MV-4-11 (cell line): ENCODE data around the gene SPIB.
A peak's percentile ranks its signal among the peaks of the same experiment; 100 is the strongest.

ENCODE experiments used
- DNase-seq: peaks from one replicate; lab custom pipeline; 2025; lab: John Stamatoyannopoulos, UW

Gene SPIB

DNA sequence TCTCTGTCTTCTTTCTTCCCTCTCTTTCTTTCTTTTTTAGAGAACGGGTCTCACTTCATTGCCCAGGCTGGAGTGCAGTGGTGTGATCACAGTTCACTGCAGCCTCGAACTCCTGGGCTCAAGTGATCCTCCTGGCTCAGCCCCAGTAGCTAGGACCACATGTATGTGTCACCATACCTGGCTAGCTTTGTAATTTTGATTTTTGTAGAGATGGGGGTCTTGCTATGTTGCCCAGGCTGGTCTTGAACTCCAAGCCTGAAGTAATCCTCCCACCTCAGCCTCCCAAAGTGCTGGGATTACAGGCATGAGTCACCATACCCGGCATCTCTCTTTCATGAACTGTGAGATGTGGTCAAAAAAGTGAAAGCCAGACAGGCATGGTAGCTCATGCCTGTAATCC lies 54.6 kb downstream of the SPIB start:
- DNase-seq: peak; percentile 17

DNA sequence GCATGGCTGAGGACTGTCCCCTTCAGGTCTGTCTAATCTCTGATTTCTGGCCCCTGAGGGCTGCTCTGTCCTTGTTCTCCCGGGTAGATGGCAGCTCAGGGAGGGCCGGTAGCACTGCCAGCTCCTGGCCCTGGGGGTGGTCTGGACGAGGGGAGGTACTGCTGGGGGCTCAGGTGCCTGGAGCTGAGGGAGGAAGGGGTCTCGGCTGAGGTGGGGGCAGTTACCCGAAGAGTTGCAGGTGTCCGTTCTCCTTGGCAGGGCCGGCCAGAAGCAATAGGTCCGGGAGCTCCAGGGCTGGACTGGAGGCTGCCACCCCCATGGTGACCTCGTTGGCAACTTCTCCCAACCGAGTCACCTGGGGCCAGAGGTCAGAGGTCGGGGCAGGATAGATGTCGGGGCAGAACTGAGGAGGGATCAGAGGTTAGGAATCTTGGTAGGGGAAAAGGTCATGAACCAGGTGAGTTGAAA lies 56.4 kb downstream of the SPIB start:
- no peak for DNase-seq

DNA sequence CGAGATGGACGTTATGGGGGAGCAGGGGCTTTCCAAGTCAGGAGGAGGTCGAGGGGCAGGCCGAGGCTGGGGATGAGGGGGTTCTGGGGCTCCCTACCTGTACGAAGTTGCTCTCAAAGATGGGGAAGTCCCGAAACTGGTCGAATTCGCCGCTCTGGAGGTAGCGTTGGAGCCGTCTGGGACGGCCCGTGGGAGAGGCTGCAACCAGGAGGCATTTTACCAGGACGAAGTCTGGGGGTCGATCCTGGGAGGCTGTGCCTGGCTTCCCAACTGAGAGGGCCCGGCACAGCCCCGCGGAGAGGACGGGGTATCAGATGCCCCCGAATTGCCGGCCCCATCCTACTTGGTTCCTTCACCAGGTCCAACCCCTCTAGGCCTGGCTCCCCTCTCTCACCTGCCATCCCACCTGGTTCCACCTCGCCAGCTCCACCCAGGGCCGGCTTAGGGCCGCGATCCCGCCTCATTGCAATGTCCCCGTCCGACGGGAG lies 57.0 kb downstream of the SPIB start:
- no peak for DNase-seq

DNA sequence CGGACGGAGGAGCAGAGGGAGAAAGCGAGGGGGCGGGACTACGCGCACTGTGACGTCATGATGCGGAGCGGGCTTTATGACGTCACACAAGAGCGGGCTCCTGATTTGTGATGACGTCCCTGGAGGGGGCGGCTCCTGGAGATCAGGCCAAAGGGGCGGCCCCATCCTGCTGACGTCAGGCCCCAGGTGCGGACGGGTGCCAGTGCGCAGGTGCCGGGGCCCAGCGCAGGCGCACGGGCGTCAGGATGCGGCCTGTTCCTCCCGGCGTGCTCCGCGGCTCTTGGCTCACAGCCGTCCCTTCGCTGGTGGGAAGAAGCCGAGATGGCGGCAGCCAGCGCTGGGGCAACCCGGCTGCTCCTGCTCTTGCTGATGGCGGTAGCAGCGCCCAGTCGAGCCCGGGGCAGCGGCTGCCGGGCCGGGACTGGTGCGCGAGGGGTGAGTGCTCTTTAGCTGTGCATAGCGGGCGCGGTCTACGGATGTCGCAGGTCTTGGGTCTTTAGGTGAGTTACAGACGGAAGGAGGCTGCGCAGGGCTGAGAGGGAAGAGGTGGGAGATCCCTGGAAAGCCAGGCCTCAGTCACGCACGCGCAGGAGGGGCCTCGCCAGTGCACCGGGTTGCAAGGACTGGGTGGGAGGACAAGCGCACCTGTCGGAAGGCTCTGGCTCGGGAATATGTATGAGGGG lies 57.6 kb downstream of the SPIB start, which contains the start of the genes EMC10 and GARIN5A:
EMC10 (plus strand) TSS at position 284 of the 683 bp plus-strand sequence; CDS start at position 322, 38 bp downstream.
GARIN5A (minus strand) TSS at position 625 of the 683 bp plus-strand sequence; CDS start at position 165, 460 bp downstream.
- peak; percentile 90 for DNase-seq

DNA sequence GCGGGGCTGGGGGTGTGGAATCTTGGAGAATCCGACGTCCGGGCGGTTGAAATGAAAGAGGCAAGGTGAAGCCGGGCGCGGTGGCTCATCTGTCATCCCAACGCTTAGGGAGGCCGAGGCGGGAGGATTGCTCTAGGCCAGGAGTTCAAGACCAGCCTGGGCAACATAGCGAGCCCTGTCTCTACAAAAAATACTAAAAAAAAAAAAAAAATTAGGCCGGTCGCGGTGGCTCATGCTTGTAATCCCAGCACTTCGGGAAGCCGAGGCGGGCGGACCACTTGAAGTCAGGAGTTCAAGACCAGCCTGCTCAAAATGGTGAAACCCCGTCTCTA lies 58.1 kb downstream of the SPIB start:
- DNase-seq: no peak

DNA sequence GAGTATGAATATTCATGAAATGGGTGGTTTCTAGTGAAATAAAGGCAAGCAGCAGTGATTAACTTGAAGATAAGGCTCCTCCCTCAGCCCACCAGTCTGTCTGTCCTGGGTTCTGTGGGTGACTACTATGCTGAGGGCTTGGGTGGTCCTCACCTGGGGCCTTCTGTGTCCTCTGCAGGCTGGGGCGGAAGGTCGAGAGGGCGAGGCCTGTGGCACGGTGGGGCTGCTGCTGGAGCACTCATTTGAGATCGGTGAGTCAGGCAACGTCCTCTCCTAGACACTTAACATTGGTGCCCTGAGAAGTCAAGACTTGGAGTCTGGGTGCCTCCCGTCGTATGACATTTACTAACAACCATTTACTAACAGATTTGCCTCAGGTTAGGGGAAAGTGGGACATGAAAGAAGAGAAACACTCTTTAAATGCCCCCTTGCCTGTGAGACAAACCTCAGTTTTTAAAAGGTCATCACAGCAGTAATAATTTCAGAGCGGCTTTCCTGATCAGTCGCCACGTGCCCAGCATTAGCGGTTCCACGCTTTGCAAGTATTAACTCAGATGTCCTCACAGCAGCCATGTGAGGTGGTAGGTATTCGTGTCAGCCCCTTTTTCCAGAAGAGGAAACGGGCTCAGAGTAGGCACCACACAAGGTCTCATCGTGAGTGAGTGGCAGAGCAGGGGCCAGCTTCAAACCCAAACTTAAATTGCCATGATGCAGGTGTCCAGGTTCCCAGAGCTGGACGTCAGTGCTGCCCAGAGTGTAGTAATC lies 59.2 kb downstream of the SPIB start:
- no peak for DNase-seq

DNA sequence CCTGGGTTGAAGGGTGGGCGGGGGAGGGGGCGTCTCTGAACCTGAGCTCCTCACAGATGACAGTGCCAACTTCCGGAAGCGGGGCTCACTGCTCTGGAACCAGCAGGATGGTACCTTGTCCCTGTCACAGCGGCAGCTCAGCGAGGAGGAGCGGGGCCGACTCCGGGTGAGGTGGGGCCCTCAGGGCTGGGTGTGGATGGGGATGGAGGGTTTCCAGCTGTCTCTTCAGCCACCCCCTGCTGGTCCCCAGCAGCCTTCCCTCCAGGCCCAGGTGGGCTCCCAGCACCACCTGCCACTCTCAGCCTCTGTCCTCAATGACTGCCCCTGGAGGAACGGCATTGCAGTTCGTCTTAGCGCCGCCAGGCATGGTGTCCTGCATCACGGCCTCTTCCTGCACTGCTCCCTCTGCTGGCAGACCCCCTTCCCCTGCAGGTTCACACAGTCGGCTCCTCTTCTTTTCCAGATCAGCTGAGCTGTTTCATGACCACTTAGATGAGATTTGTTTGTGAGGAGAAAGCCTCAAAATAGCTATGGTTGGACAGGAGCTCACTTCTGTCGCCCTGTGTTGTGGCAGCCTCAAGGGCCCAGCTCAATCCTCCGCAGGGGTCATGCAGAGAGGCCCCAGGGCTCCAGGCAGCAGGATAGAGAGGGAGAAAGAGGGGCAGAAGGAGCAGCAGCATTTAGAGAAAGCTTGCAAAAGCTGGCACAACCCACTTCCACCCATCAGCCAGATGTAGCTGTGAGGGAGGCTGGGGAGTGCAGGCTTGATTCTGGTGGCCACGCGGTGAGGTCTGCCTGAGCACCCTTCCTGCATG lies 60.4 kb downstream of the SPIB start:
- DNase-seq: no peak

DNA sequence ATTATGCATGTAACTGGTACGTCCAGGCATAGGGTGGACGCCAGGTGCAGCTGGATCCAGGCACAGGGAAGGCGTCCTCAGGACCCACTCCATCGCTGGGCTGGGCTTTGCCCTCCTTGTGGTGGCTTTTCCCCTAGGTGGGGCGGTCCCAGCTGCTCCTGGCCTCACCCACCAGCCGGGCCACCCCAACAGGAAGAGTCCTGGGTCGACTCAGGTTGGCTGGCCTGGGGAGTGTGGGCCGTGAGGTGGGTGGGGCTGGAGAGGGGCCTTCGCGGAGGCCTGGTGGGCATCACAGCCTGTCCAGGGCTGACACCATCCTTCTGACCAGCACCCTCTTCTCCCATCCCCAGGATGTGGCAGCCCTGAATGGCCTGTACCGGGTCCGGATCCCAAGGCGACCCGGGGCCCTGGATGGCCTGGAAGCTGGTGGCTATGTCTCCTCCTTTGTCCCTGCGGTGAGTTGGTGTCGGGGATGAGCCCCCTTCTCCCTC lies 61.1 kb downstream of the SPIB start:
- no peak for DNase-seq

DNA sequence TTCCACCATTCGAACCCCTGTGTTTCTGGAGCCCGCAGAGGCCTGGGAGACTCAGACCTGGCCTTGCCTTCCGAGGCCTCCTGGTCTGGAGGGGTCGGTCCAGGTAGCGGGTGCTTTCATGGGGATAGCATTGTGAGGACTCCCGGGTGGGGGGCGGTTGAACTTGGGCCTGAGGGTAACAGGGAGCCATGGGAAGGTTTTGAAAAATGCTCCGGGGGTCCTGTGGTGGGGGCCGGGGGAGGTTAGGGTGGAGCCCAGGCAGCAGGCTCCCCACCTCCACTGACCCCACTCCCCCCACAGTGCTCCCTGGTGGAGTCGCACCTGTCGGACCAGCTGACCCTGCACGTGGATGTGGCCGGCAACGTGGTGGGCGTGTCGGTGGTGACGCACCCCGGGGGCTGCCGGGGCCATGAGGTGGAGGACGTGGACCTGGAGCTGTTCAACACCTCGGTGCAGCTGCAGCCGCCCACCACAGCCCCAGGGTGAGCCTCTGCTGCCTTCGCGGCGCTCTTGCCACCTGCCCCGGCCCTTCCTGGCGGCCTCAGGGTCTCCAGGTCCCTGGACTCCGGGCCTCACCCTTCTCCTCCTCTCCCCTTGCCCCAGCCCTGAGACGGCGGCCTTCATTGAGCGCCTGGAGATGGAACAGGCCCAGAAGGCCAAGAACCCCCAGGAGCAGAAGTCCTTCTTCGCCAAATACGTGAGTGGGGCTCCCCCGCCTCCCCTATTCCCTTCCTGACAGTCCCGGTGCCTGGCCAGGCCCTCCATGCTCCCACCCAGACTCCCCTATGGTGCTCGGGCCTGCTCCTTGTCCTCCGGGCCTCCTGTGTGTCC lies 61.8 kb downstream of the SPIB start:
- DNase-seq: no peak
